ENCODE data around the gene PMAIP1. TPM values are rescaled to one million over a fixed set of nuclear protein-coding genes. Genes with fewer than 3 reads are reported as not detected.

Gene PMAIP1
- total and polyA plus RNA-seq, 2 of the 8 experiments (the other 6 are each of a cell fraction or from before 2014, with no cell fraction given), result 51.7 to 84.1 TPM

- TF ChIP-seq HDAC6 (IDR thresholded peaks at IDR 0.05; ENCODE audit: low read depth, low read length) (no peak), CTCF (IDR thresholded peaks at IDR 0.05; ENCODE audit: control extremely low read depth in 1 of 3, insufficient read depth in 1 of 3, low read depth in 1 of 3, low read length in 3 of 3) (no peak), TBP (IDR thresholded peaks at IDR 0.05; ENCODE audit: low read depth, low read length) (peak; percentile 98), SRF (IDR thresholded peaks at IDR 0.05; ENCODE audit: low read depth, low read length) (0 out of 2 replicates have a peak, but pooled peaks have one; percentile 13), TEAD4 (IDR thresholded peaks at IDR 0.05; ENCODE audit: low read depth, low read length) (no peak), EGR1 (IDR thresholded peaks at IDR 0.05; ENCODE audit: borderline replicate concordance, low read depth, low read length) (0 out of 2 replicates have a peak, but pooled peaks have one; percentile 16), BRCA1 (IDR thresholded peaks at IDR 0.05; ENCODE audit: low read depth, low read length) (no peak; the same call in 1 of the 2 replicates), KDM4A (IDR thresholded peaks at IDR 0.05; ENCODE audit: low read depth, low read length, severe bottlenecking) (peak; percentile 5), ATF2 (IDR thresholded peaks at IDR 0.05; ENCODE audit: low read length) (no peak), SP2 (IDR thresholded peaks at IDR 0.05; ENCODE audit: low read length) (no peak), HDAC2 (IDR thresholded peaks at IDR 0.05; ENCODE audit: borderline replicate concordance in 1 of 2, low read depth in 2 of 2, low read length in 2 of 2) (peak in 1 of 2 experiments; percentile 62)
Observed at GRCh38 chr18:59899298-59900221, at the start of gene PMAIP1 (continued).
